ENCODE measurements around the gene AKAP13. TPM values are rescaled to one million over a fixed set of nuclear protein-coding genes. Genes with fewer than 3 reads are reported as not detected.
"Not testable (repeated sequence)": the region's sequence is repeated elsewhere in the genome, so short reads cannot be mapped to it uniquely, and the experiment has no call there.

AKAP13 gene
- total RNA-seq, 1 donor from 2014 or later = 196 TPM

GRCh38 chr15:85658816-85659215, 278.4 kb downstream of the AKAP13 start:
- no peak for DNase-seq (ENCODE audit: low spot score)

GRCh38 chr15:85661859-85662258, 281.5 kb downstream of the AKAP13 start:
- DNase-seq (ENCODE audit: low spot score) = no peak

- DNase-seq (ENCODE audit: low spot score) = not testable (repeated sequence)
Measured at GRCh38 chr15:85665677-85666076, 285.3 kb downstream of the AKAP13 start.

GRCh38 chr15:85667491-85668424, 287.4 kb downstream of the AKAP13 start:
- DNase-seq (ENCODE audit: low spot score) = peak; percentile 97

GRCh38 chr15:85671156-85671555, 290.8 kb downstream of the AKAP13 start:
- no peak for DNase-seq (ENCODE audit: low spot score)

- no peak for DNase-seq (ENCODE audit: low spot score)
Measured at GRCh38 chr15:85672332-85673084, 292.1 kb downstream of the AKAP13 start.

GRCh38 chr15:85673326-85673725, 292.9 kb downstream of the AKAP13 start:
- no peak for DNase-seq (ENCODE audit: low spot score)

GRCh38 chr15:85676342-85677098, 296.1 kb downstream of the AKAP13 start:
- no peak for DNase-seq (ENCODE audit: low spot score)

GRCh38 chr15:85679231-85679630, 298.8 kb downstream of the AKAP13 start:
- no peak for DNase-seq (ENCODE audit: low spot score)

- peak; percentile 64 for DNase-seq (ENCODE audit: low spot score)
Measured at GRCh38 chr15:85681386-85681785, 301.0 kb downstream of the AKAP13 start.

GRCh38 chr15:85684174-85684710, 303.8 kb downstream of the AKAP13 start:
- no peak for DNase-seq (ENCODE audit: low spot score)

- DNase-seq (ENCODE audit: low spot score) = peak; percentile 66
Measured at GRCh38 chr15:85685356-85685755, 305.0 kb downstream of the AKAP13 start.

GRCh38 chr15:85687329-85687728, 306.9 kb downstream of the AKAP13 start:
- no peak for DNase-seq (ENCODE audit: low spot score)

- DNase-seq (ENCODE audit: low spot score) = no peak
Measured at GRCh38 chr15:85688711-85689110, 308.3 kb downstream of the AKAP13 start.

GRCh38 chr15:85689729-85690128, 309.3 kb downstream of the AKAP13 start:
- peak; percentile 88 for DNase-seq (ENCODE audit: low spot score)

- DNase-seq (ENCODE audit: low spot score) = no peak
Measured at GRCh38 chr15:85690561-85691231, 310.3 kb downstream of the AKAP13 start.

GRCh38 chr15:85691350-85692240, 311.2 kb downstream of the AKAP13 start:
- DNase-seq (ENCODE audit: low spot score) = no peak

GRCh38 chr15:85692321-85692720, 311.9 kb downstream of the AKAP13 start:
- DNase-seq (ENCODE audit: low spot score) = no peak

GRCh38 chr15:85692873-85693272, 312.5 kb downstream of the AKAP13 start:
- no peak for DNase-seq (ENCODE audit: low spot score)

GRCh38 chr15:85693277-85693676, 312.9 kb downstream of the AKAP13 start:
- no peak for DNase-seq (ENCODE audit: low spot score)

Measured in umbilical cord (tissue), 2 donors.